Head of caudate nucleus (tissue), 42 donors: ENCODE data around the gene TMEM44.
A peak's percentile ranks its signal among the peaks of the same experiment; 100 is the strongest.

Experiments
- DNase-seq, 42 donors: peaks; one replicate each; pipeline versions ENCODE4 v3.0.0 to v3.0.0-alpha.2; 2020 to 2021; ENCODE audit warnings: mixed read lengths in 7 of 42
- intact Hi-C: fragments of 100-400 bp; cut with DNase I; formaldehyde crosslinking; loops from one replicate; pipeline ENCODE4 v1.15.0; 2022

The TMEM44 gene

GRCh38 chr3:194541483-194541882 is 91.7 kb downstream of the TMEM44 start:
- intact Hi-C loops = no loop called here
- no peak for DNase-seq

- intact Hi-C loops = no loop called here
- peak in 33 of 42 donors; percentile 6 to 62 (median 34) for DNase-seq
These were observed 92.8 kb downstream of the TMEM44 start for GRCh38 chr3:194540274-194540905.

DNA sequence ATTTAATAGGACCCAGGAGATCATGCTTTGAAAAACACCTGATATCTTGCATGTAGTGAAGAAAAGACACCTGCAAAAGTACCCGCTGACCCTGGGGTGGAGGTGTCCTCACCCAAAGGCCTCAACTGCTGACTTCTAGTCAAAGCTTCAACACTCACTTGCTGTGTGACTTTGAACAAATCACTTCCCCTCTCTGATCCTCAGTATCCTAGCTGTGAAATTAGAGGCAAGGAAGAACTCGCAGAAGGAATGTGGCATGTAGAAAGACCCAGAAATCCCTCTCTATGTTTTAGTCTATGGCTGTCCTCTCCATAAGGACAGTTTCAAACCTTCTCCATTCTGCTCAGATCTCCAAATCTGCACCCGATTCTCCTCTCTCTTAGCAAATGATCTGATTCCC is 93.7 kb downstream of the TMEM44 start:
- intact Hi-C loops = no loop called here
- DNase-seq = no peak

GRCh38 chr3:194537732-194538247 is 95.4 kb downstream of the TMEM44 start:
- DNase-seq = no peak

More at GRCh38 chr3:194537732-194538247, 95.4 kb downstream of the TMEM44 start:
- intact Hi-C loops = no loop called here
